Ramos (cell line): Measurements from ENCODE around the gene COX6B2.

Source experiments
- in situ Hi-C: fragments of 300-500 bp; cut with MboI; formaldehyde crosslinking; loops from one replicate; pipeline ENCODE4 v1.14.3; 2022; ENCODE audit warnings: low sequenced_read_pairs; ENCODE audit not compliant: unreplicated experiment

COX6B2 gene

DNA sequence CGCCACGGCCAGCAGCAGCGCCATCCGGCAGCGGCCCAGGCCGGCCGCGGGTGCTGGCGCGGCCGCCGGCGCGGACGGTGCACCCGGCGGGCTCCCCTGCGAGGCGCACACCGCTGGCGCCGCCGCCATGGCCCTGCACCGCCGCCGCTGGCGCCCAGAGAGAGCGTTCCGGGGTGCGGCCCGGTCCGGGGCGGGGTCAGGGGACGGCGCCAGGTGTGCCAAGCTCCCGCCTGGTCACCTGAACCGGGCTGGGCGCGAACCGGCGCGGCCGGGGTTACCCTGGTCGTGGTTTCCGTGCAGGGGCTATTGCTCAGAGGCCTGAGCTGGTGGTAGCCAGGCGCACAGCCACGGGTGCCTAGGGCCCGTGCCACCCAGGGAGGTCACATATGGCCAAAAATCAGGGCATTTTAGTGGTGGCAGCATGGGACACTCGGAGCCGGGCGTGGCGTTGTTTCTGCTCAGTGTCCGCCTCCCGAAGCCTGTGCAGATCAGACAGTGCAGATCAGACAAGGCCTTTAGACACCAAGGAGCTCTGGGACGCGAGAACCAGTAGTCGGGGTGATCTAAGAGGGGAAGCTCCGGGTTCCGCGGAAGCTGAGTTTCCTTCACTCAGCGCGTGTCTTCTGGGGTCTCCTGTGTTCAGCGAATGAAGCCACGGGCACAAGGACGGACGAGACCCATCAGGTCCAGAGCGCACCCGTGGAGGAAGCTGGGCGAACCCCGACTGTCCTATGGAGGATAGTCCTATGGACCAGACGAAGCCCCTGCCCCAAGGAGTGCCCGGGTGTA is 29.8 kb upstream of the COX6B2 start, which contains the start of gene TMEM238:
Gene TMEM238, minus strand, starts transcription at position 162 of the 789 bp plus-strand sequence. Its CDS starts 33 bp downstream, at position 129.
- in situ Hi-C loops, result loop anchor here (10.0 kb wide), 1 partner anchor 80 kb away; no protein-coding TSS in a partner anchor

DNA sequence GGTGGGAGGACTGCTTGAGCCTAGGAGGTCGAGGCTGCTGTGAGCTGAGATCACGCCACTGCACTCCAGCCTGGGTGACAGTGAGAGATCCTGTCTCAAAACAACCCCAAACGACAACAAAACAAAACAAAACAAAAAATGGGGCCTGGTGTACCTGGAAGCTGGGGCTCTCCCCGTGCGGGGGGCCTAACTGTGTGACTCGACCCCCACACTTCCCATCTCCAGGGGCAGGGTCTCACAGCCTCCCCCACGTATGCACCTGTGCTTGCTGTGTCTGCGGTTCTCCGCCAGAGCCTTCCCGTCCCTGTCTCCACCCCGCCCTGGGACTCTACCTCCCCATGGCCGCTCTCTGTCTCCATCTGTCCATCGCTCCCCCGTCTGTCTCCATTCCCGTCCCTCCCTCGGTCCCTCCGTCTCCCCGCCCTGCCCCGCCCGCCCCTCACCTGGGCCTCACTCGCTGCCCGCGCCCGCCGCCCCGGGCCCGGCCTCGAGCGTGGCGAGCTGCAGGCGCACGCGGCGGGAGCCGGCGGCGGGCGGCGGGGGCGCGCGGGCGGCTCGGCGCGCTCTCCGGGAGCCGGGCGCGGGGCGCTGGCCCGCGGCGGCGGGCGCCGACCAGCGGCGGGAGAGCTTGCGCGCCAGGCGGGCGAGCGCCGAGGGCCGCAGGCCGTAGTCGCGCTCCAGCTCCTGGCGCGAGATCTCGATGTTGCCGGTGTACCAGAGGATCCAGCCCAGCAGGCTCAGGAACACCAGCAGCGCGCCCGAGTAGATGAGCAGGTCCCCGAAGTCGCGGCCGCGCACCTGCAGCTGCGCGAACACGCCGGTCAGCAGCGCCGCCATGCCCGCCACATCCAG is 29.0 kb upstream of the COX6B2 start:
- in situ Hi-C loops, result loop anchor here (10.0 kb wide), 1 partner anchor 79 kb away; no protein-coding TSS in a partner anchor

DNA sequence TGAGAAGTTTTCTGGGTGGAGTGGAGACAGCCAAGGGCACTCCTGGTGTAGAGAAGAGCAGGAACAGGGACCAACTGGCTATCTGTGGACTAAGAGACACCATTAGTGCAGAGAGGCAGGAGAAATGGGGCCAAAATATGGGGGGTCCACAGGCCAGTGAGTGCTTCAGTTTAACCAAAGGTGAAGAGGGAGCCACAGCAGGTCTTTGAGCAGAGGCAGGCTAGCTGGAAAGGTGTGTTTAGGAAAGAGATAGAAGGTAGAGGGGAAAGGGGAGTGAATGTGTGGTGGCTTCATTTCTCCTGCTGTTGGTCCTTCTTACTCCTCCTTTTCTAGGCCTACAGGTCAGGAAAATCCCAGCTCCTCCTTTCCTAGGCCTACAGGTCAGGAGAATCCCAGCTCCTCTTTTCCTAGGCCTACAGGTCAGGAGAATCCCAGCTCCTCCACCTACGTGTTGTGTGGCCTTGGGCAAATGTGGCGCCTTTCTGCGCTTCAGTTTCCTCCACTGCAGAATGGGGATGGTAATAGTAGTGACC is 28.1 kb upstream of the COX6B2 start:
- in situ Hi-C loops, result loop anchor here (10.0 kb wide), 1 partner anchor 78 kb away; no protein-coding TSS in a partner anchor

DNA sequence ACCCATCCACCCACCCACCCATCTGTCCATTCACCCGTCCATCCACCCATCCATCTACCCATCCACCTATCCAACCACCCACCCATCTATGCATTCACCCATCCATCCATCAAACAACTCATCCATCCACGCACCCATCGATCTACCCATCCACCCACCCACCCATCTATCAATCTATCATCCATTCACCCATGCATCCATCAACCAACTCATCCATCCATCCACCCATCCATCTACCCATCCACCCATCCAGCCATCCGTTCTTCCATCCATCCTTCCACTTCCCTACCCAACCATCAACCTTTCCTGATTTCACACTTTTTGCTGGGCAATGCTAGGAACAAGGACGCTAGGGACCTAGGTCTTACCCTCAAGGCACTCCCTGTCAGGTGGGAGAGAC is 27.5 kb upstream of the COX6B2 start:
- in situ Hi-C loops, result loop anchor here (10.0 kb wide), 1 partner anchor 77 kb away; no protein-coding TSS in a partner anchor

DNA sequence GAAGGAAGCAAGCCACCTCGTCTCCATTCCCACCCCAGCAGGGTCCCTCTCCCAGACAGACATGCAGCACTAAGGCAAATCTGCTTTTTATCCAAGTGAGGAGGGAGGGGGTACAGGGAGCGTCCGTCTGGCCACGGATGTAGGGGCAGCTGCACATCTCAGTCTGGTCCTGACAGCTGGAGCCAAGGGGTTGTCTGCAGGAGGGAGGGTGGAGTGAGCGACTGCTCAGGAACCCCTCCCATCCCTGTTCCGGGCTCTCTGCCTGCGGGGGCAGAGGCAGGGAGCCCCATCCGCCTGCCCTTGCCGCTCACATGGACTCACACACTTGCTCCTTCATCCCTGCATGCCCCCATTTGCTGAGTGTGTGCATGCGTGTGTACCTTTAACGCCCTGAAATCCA is 24.7 kb upstream of the COX6B2 start:
- in situ Hi-C loops, result no loop called here

DNA sequence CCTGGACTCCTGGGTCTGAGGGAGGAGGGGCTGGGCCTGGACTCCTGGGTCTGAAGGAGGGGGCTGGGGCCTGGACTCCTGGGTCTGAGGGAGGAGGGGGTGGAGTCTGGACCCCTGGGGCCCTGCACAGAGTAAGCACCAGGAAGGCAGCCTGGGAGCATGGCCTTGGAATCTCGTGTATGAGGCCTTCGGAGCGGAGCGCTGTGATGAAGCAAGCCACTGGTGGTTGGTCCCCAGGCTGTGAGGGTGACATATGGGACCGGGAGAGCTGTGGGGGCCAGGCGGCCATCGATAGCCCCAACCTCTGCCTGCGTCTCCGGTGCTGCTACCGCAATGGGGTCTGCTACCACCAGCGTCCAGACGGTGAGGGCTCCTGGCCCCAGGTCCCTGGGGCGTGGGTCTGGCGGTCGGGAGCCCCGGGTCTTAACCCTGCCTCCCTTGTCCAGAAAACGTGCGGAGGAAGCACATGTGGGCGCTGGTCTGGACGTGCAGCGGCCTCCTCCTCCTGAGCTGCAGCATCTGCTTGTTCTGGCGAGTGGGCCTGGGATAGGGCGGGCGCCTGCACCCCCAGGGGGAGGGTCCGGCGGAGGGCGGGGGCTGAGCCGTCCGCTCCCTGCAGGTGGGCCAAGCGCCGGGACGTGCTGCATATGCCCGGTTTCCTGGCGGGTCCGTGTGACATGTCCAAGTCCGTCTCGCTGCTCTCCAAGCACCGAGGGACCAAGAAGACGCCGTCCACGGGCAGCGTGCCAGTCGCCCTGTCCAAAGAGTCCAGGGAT is 23.0 kb upstream of the COX6B2 start:
- in situ Hi-C loops, result no loop called here

DNA sequence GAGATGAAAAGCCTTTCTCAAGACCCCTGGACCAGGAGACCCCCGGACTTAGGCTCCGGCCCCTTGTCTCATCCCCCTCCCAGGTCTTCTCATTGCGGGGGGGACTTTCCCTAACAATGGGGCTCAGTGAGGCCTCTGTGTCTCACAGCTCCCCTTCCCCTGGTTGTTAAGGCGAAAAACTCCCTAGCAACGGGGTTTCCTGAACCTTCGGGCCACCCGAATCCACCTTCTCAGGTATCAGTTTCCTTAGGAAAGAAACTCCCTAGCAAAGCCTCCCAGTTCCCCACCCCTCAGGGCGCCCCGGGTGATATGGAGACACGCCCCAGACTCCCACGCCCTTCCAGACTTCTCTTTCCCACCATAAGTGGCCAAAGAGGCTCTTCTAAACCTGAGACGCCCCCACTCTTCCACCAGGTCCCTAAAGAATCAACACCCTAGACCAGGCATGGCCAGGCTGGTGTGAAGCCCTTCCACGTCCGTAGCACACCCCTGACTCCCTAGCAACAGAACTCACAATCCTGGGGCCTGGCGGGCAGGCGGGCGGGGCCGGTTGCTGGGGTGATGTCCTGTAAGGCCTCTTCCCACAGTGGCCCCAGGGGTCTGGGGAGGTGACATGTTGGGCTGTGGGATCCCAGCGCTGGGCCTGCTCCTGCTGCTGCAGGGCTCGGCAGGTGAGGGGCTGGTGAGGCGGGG is 21.9 kb upstream of the COX6B2 start, which contains the start of gene TMEM190:
Gene TMEM190, plus strand, starts transcription at position 586 of the 693 bp plus-strand sequence. Its CDS starts 28 bp downstream, at position 614.
- in situ Hi-C loops, result no loop called here

DNA sequence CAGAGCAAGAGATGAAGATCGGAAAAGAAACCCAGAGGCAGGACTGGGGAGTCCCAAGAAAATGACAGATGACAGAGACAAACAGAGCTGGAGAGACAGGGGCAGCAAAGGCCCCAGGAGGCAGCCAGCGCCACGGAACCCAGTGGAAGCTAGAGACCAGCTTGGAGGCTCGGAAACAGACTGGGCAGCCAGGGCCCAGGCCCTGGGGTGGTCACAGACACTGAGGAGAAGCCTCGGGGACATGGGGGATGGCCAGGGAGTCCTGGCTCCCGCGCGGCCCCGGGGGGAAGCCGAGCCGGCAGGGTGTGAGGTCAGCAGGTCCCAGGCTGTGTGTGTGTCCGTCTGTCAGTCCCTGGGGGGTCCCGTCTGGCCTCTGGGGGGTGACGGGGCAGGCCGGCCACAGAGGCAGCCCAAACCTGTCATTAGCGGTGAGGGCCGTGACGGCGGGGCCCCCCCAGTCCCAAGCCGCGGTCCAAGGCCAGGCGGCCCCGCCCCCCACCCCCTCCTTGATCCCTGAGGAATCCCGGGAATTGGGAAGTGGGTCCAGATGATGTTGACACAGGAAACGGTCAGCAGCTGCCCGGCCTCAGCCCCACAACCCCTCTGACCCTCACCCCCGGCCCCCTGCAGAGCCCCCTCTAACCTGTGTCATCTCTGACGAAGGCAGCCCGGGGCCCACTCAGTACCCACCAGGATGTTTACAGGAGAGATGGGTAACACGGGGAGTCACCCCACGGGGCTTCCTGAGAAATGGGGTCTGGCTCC is 19.7 kb upstream of the COX6B2 start:
- in situ Hi-C loops, result no loop called here

DNA sequence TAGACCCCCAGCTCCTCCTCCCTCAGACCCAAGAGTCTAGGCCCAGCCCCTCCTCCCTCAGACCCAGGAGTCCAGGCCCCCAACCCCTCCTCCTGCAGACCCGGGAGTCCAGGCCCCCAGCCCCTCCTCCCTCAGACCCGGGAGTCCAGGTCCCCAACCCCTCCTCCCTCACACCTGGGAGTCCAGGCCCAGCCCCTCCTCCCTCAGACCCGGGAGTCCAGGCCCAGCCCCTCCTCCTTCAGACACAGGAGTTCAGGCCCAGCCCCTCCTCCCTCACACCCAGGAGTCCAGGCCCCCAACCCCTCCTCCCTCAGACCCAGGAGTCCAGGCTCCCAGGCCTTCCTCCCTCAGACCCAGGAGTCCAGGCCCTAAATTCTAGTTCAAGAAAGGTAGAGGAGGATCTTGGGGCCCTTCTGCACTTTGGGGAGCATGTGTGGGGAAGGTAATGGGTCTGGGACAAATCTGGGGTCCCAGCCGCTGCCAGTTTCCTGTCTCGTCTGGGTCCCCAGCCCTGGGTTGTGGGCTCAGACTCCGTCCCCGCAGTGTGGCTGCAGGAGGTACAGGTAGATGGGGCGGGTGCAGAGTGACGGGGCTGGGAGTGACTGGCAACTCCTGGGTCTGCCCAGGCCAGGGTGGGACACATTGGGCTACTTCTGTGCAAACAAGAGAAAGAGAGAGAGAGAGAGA is 18.9 kb upstream of the COX6B2 start:
- in situ Hi-C loops, result no loop called here

DNA sequence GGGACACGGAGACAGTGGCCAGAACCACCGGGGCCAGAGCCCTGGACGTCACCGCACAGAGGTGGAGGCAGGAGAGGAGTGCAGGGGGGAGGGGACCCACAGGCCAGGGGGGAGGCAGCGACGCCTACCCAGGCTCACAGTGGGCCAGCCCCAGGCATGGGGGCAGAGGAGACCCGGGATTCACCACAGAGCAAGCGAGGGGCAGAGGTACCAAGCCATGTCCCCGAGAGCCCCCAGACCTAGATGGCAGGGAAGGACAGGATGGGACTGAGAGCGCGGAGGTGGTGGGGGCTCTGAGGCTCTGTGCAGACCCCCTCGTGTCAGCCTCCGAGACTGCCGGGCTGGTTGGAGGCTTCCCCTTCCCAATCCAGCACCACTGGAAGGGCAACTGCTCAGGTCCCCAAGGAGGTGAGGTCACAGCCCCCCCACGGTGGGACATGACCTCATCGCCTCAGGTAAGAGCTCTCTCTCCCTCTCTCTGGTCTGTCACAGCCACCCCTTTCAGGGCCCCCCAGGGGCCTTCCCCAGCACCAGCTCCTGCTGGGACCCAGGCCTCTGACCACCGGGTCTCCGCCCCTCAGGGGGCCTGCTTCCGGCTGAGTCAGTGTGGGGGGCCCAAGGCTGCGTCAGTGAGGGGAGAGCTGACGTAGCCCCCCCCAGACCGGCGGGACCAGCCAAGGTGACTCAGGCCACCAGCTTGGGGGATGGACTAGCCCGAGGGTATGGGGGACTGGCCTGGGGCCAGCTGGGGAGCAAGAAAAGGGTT is 18.0 kb upstream of the COX6B2 start:
- in situ Hi-C loops, result no loop called here

DNA sequence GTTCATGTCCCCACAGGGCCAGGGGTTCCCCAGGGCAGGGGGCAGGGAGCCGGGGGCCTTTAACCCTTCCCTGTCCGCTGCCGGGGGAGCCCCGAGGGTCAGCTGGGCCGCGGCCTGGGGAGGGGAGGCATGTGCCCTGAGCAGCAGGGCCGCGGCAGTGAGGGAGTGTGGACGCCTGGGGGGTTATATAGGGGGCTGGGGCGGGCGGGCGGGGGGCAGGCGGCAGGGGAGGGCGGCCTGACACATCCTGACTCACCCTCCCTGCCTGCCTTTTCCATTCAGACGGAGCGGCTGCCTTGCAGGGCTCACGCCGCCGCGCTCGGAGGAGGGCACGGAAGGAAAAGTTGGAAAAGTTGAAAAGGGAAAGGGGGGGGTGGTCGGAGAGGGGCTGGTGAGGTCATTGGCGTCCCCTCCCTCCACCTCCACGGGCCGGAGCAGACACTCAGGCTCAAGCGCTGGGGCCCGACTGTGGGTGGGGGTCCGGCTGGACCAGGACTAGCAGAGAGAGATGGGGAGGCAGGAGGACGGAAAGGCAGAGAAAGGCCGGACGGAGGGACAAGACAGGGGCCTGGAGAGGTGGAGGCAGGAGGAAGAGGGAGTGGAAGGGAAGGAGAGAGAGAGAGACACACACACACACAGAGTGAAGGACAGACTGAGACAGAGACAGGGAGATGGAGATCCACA is 15.9 kb upstream of the COX6B2 start, which contains the start of gene IL11:
Gene IL11, minus strand, starts transcription at position 159 of the 684 bp plus-strand sequence. Its CDS starts 153 bp downstream, at position 6.
- in situ Hi-C loops, result no loop called here

DNA sequence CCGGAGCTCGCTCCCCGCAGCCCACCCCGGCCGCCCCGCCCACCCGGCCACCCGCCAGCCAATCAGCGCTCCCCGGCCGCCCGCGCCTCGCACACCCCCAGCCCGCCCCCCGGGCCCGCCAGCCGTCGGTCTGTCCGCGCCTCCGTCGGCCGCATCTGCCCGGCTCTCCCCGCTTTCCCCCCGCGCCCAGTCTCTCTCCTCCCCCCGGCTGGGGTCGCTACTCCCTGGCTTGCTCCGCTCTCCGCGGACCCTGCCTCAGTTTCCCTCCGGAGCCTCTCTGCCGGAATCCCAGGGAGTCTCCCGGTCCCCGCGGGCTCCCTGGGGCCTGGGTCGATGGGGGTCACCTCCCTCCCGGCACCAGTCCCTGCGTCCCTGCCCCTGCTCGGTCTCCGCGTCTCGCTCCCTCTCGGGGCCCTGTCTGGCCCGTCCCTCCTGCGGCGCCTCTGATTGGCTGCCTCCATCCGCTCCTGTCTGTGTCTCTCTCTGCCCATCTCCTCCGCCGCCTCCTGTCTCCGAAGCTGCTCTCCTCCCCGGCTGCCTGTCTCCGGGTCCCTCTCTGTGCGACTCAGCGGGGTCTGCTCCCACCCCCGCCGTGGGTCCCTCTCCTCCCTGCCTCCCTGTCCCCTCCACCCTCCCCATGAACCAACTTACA is 15.3 kb upstream of the COX6B2 start:
- in situ Hi-C loops, result no loop called here

DNA sequence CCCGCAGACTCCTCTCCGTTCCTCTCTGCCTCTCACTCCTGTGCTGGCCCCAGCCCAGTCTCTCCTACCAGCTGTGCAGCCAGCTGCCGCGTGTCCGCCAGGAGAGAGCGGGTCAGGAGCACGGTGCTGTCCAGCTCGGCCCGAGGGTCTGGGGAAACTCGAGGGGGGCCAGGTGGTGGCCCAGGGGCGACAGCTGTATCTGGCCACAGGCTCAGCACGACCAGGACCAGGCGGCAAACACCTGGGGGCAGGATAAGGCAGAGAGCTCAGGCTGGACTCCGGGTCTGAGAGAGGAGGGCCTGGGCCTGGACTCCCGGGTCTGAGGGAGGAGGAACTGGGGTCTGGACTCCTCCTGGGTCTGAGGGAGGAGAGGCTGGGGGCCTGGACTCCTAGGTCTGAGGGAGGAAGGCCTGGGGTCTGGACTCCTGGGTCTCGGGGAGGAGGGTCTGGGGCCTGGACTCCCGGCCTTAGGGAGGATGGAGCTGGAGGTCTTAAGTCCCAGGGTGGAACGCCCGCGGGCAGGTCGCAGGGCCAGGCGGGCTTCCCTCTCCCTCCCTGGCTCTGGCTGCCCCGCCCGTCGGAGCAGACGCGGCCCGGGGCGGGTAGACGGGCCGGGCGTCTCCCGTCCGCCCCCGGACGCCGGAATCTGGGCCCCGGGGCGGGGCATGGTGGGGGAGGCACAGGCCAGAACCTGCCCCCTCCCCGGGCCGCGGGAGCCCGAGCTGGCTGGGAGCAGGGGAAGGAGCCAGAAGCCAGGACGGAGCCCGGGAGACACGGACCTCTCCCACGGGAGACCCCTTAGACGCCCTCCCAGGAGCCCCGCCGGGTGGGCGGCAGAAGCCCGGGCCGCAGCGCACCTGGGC is 14.4 kb upstream of the COX6B2 start:
- in situ Hi-C loops, result no loop called here

DNA sequence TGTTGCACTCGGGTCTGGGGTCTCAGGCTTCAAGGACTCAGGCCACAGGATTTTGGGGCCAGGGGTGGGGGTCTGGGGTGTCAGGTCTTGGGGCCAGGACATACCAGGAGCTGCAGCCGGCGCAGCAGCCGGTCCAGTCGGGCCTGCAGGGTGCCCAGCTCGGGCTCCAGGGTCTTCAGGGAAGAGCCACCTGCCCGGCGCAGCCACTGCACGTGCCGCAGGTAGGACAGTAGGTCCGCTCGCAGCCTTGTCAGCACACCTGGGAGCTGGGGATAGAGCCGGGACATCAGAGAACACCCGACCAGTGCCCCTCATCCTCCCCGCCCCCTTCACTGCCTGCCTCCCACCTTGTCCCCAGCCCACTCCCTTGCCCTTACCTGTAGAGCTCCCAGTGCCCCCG is 13.6 kb upstream of the COX6B2 start:
- in situ Hi-C loops, result no loop called here

DNA sequence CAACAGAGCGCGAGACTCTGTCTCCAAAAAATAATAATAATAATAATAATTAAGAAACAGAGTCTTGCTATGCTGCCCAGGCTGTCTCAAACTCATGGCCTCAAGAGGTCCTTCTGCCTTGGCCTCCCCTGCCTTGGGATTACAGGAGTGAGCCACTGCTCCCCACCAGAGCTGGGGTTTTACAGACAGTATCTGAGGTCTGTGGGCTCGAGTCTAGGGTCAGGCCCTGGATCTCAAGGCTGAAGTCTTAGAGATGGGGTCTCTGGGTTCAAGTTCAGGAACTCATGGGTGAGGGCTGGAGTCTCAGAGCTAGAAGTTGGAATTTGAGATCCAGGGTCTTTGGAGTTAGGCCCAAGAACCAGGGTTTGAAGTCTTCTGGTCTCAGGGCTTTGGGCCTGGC is 12.3 kb upstream of the COX6B2 start:
- in situ Hi-C loops, result no loop called here
